Epidermal melanocyte (primary cell): ENCODE results near the gene STK33.

Experiments used
- DNase-seq: peaks from one replicate; pipeline ENCODE4 v3.0.0; 2011; ENCODE audit warnings: low spot score; ENCODE audit not compliant: insufficient read length

Gene STK33

DNA sequence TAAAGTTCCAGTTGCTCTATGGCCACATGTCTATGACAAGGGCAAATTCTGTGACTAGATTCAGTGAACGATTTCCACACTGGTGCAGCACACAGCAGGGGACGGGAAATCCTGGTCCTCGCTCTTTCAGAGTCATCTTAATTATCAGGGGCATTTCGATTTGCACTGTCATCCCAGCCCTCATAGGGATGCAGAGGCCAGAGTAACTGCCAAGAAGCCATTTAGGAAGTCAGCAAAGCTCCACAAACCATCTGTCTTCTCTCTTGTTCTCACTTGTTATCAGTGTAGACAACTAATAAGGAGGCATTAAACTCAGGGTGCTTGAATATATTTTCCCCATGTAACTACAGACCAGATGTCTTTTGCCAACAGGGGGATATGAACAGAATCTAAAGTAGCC, 151.7 kb downstream of the STK33 start:
- DNase-seq, result no peak

DNA sequence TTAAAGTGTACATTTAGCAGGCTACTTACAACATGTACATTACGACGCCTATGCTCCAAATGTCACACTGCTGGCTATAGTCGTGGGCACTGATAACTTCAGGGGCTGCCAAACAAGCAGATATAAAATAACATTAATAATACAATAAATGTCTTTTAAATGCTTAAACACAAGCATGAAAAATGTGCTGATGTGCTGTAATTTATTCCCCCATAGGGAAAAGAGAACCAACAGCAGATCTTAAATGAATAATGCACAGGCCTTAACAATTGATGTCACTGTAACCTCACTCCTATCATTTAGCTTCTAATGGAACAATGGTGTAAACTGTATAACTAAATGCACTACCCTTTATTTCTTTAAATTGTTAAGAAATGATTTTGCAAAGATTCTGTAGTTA, 153.4 kb downstream of the STK33 start:
- no peak for DNase-seq

DNA sequence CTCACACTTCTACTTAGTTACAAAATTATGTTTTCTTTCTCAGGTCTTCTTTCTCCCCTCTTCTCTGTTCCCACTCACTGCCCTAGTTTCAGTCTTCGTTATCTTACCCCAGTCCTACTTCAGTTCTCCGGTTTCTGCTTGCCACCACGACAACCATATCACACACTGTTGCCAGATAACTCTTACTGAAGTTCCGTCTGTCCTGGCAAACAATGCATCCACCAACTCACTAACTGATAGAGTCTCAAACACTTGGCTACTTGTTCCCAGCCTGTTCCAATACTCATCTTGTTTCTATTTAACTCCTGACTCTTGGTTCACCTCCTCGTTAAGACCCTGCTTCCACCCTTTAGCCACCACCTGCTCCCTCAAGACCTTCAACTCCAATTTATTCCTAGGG, 164.5 kb downstream of the STK33 start:
- no peak for DNase-seq

DNA sequence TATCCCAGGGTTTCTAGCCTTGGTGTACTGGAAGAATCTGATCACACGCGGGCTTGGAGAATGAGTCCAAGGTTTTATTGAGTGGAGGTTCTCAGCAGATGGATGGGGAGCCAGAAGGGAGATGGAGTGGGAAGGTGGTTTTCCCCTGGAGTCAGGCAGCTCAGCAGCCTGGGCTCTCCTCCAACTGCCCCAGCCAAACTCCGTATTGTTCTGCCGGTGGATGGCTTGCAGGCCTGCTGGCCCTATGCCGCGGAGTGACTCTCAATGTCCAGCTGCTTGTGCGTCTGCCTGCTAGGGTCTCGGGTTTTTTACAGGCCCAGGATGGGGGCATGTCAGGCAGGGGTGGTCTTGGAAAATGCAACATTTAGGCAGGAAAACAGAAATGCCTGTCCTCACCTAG, 168.0 kb downstream of the STK33 start:
- no peak for DNase-seq

DNA sequence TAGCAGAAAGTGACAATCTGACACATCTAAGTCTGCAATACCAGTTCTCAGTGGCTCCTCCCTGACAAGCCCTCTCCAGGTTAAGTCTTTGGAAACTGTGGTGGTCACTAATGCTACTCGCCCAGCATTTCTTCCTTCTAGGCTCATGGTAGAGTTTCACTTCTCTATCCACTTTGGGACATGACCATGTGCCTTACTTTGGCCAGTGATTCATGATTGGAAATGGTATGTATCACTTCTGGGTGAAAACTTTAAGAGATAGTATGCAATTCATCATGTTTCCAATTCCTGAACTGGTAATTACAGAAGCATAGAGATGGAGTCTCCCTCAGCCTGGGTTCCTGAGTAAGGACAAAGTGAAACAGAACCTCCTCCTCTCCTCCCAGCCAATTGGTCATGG, 178.8 kb downstream of the STK33 start:
- no peak for DNase-seq

DNA sequence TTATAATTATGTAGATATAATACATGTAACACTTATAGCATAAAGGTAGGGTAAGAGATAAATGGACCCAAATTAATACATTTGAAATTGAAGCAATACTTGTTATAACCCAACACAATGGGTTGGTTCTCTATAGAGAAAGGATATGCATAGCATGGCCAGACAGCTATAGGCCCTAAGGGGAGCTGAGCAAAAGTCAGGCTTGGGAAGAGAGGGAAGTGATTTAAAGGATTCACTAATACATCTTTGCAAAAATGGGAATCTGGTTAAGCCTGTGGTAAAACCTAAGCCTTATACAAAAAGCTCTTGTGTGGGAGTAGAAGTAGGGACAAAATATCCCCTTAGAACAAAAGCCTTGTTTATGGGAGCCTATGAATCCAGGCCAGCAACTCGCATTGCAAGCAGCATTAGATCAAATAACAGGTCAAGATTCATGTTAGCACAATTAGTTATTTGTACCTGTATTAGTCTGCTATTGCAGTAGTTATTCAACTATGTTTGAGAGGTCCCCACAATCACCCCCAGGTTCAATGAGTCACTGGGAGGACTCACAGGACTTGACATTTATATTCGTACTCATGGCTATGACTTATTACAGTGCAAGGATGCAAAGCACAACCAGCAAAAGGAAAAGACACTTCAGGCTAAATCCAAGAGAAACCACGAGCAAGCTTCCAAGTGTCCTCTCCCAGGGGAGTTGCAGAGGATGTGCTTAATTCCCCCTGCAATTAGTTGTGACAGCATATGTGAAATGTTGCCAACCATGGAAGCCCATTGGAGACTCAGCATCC, 185.7 kb downstream of the STK33 start:
- no peak for DNase-seq

DNA sequence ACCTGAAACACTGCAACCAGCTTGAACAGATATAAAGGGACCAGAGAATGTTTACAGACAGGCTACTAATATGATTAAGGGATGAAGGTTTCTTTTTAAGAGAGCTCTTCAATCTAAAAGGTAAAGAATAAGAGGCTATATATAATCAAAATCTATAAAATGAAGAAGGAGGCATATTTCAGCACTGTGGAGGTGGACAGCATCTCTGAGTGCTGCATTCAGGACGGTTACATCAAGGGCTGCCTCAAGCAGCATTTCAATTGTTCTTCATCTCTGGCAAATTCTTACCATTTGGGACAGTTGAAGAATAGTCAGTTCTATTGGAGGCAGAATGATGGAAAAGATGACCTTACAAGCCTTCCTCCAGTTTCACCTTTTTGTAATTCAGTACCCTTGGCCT, 190.7 kb downstream of the STK33 start:
- no peak for DNase-seq

DNA sequence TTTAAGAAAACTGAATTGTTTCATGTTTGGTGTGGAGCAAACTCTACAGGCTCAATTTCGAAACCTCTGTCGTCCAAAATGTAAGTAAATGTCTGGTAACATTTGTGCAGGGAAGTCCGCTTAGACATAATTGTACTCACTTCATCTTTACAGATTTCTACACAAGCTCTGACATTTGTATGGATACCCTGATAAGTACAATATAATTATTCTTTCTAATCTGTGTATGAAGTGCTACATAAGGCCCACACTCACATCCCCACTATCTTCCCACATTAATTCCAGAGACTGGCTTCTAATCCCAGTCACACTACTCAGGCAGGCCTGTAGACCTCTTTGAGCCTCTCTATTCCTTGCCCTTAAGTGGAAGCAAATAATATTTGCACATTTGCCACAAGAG, 201.1 kb downstream of the STK33 start:
- DNase-seq, result no peak

DNA sequence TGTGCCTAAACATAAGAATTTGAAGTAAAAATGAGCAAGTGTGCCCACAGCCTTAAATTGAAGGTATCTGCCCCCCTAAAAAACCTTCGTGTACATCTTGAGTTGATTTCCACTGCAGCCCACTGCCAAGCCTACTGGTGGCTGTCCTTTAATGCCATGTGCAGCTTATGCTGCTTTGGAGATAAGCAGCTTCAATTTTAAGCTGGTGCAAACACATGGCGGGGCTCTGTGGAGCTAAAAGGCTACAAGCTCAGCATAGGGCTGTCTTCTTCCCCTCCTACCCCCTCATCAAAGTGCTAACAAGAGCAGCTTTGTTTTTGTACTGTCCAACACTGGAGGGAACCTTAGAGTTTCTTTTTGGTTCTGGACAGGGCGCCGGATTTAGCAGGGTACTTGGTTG, 201.9 kb downstream of the STK33 start:
- DNase-seq, result no peak

DNA sequence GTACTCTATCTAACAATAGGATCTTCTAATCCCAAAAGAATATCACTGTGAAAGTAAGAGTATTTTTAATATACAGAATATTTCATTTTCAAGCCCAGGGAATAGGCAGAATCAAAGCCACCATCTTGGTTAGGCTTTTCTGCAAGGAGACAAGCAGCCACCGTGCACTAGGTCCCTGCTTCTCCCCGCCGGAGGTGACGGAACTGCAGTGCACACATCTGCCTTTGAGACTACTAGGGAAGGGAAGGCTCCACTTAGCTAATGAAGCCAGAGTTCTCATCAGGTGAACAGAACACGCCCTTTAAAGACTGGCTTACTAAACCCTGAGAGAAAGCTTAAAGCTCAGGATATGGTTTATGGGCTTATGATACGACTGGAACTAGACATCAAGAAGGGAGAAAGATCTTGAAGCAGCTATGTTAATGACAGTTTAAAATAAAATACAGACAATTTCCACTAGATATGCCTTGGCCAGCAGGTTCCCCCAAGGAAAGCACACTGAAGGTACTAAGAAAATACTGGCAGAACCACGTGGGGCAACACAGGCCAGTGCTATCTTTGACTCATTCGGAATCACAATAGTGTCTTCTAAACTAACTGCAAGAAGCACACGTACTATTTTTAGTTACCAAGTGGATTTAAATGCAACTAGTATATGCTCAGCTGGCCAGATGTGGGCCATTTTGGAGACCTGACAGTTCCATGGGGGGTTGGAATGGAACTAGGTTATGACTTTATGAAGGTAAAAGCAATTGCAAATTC, 203.0 kb downstream of the STK33 start:
- DNase-seq, result no peak

DNA sequence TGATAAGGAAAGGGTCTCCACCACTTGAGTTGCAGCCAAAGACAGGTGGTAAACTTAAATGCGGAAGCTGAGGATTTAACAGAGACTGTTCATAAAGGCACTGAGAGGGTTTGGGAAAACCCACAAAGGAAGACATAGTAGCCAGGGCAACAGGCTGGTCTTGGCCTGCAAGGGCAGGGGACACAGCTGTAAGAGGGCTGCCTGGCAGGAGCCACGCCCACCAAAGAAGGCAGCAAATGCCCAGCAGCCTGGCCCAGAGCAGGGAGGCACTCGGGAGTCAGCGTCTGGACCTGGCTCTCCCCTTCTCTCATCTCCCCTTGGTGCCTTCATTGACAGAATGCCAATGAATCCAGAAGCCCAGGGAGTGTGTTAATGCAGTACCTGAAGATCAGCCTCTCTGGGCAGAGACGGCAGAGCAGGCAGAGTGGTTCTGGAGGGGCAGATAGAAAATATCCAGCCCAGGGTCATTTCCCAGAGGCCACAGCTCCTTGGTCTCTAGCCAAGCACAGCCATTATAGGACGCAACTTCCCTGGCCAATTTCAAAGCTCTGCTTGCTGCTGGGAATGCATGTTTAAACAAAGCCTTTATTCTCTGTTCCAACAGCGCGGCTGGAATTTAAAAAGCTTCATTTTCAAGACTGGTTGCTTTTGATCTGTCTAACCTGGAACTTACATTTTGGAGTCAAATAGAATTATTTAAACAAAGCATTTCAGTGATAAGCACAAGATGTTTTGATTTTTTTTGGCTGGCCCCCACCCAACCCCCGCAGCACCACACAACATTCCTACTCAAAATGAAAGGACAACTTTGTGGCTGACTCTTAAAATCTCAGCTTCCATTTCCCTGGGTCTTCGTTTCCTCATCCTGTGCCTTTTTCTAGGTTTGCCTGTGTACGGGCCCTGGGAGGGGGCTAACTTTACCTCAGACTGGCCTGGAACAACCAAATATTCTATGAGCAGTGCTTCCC, 204.7 kb downstream of the STK33 start:
- no peak for DNase-seq

DNA sequence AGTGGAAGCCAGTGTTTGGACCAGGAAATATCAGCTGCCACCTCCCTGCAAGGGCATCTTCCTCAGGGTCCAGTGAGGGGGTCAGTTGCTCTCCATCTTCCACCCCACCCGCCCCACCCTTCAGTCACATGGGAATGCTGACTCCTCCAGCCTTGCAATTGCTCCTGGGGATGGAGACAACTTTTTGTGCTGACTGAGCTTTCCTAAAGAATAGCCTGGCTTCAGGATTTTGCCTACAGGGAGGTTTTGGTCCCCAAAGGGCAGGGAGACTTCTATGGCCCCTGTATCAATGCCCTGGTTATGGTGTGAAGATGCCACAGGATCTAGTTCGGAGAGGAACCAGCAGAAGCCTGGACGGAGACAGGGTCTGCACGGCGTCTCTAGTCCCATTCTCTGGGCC, 206.3 kb downstream of the STK33 start:
- no peak for DNase-seq

DNA sequence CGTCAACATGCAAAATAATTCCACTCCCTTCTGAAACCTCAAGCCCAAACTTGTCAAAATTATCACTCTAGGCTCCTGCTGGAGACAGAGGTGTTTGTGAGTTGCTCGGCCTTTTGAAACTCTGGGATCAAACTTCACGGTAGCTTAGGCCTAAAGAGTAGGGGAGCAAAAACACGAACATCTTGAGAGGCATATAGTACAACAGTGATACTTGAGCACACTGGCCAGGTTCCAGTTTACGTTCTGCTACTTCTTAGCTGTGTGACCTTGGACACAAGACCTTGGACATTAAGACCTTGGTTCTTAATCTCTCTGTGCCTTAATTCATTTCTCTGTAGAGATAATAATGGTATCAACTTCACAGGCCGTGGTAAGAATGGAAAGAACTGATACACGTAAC, 206.9 kb downstream of the STK33 start:
- DNase-seq, result no peak

DNA sequence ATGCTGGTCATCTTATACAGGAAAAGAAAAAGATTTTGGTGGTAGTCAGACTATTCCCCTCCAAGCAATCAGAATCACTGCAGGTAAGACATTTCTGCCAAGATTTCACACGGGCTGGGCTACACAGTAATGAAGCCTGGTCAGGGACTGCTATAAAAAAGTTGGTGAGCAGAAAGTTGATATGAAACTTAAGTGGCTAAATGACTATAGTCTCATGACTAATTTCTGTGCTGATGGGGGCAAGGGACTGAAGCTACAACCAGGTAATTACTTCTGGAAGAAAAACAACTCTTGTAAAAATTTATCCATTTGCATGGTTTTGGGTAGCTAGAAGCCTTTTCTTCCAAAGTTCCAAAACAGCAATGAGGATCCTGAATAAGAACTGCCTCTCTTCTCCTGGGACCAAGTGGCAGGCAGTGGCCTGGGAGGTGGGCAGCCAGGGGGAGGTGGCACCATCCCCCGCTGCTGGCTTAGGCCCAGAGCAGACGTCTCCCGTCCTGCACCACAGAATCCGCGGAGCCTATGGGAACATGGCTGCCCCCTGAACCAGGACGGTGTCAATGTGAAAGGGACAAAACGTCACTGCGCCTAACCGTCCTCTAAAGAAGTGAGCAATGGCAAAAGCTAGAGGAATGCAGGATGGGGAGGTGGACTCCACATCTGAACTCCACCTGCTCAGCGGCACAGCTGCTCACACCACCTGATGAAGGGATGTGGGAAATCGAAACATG, 207.7 kb downstream of the STK33 start:
- no peak for DNase-seq

DNA sequence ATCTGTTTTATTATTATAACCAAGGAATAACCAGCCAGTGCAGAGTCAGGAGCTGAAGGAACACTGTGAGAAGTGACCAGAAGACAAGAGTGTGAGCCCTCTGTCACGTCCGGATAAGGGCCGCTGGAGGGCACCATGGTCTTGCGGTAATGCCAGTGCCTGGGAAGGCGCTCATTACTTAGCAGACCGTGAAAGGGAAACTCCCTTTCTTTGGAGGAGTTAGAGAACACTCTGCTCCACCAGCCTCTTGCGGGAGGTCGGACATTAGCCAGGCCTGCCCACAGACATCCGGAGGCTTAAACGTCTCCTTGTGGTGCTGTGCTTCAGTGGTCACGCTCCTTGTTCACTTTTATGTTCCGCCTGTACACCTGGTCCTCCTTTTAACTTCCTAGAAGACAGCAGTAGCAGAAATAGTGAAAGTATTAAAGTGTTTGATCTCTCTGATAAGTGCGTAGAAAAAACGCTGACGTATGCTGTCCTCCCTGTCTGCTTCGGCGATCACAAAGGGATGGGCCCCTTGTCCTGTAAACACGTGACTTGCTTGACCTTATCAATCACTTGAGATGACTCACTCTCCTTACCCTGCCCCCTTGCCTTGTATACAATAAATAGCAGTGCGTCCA, 209.7 kb downstream of the STK33 start:
- DNase-seq, result no peak

DNA sequence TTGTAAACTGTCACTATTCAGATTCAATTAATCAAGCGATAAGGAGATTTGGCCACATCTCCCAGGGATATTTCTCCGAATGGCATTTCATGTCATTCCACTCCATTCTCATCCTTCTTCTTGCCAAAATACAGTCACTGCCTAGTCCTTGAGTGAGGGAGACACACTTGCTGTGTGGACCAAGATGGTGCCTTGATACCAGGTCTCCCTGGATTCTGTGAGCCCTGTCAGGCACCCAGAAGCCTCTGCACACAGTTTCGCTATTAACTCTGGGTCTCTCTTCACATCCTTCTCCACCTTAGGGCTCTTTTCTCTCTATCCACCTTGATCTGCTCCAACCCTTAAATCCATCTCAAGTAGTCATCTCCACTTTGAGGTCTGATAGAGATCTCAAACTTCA, 210.4 kb downstream of the STK33 start:
- no peak for DNase-seq

DNA sequence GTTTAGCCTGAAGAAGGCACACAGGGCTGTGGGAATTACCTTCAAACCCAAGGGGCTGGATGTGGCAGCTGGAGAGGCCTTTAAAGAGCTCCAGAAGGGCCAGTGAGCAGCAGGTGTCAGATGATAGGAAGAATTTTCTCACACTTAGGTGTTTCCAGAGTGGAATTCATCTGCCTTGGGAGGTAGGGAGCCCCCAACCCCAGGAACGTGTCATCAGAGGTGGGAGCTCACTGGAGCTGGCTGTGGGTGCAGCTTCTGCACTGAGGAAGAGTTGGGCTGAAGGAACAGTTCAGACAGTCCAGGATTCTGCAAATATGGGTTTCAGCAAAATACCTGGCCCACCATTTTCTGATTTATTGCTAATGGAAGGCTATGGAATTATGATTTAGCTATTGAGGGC, 210.8 kb downstream of the STK33 start:
- no peak for DNase-seq

DNA sequence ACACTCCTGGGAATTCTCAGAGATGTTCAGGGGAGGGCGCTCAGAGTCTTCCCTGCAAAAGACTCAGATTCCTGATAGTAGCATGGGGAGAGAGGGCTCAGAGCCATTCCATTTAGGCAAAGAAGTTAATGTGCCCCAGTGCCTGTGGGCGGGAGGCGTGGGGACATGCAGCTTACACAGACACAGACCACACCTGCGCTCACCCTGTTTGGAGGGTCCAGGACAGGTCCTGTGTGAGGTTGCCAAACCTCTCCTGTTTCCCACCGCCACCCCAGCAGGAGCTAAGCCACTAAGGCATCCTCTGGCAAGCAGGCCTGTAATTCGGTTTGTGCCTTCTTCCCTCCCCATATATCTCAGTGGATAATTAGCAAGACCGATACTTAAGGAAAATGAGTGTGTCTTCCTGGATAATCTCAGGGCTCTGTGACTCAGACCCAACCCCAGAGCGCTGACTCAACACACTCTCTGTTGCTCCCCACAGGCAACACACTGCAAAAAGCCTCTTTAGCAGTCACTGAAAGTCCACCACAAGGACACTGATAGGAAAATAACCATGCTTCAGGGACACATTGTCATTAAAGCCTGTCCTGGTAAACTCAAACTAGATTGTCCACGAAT, 211.5 kb downstream of the STK33 start:
- DNase-seq, result no peak

DNA sequence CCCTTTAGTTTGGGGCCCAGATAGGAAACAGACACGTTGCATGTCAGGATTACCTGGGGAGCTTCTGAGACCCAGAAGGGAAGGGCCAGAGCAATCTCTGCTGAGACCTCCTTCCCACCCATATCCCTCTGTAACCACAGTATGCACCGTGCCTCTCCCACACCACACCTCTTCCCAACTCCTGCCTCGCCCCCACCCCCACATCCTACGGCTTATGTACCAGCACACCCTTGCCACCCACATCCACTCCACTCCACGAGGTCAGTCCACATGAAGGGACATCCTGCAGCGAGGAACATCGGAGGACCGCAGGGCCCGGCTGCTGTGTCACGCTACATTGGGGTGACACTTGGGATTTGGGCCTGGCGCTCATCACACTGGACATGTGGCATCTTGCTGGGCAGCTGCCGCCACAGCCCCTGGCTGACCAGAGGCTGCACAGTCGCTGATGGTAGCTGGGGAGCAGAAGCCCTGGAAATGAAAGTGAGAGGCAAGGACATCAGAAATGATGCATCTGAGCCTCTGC, 212.1 kb downstream of the STK33 start:
- no peak for DNase-seq

DNA sequence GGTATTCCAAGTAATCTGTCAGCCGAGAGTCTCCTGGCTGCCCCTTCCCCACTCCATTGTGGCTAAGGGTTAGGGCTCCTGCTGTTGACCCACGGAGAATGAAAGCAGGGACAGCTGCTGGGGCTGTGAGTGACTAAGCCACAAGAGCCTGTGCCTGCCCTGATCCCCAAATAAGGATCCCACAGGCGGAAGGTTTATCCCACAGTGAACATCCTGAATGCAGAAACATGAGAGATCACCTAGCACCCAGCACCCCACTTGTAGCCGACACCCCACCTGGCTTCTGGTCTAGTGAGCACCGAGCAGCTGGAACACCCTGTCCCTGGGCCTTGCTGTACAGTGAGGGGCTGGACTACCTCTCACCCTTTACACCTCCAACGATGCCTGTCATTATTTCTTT, 212.7 kb downstream of the STK33 start:
- no peak for DNase-seq
